GM12878 (cell line): ENCODE data around the gene ZNF80. TPM values are rescaled to one million over a fixed set of nuclear protein-coding genes. Genes with fewer than 3 reads are reported as not detected.

Experiments
- ATAC-seq: fragments of 200-7000 bp; cut with Tn5 transposase; 3 replicates; pipeline ENCODE4 v1.9.1; 2020; ENCODE audit warnings: mild to moderate bottlenecking, moderate library complexity
- BruUV-seq: library from RNA; stranded (reverse); fragments of 400-500 nt; replicated peaks from 2 replicates; lab custom pipeline; 2021; lab: Mats Ljungman, UMichigan
- CTCF ChIA-PET: fragments of 300-600 bp; sonication (Branson Sonifier 250); formaldehyde crosslinking; extraction: SDS; loops from one replicate; lab custom pipeline; 2021; ENCODE audit warnings: inconsistent platforms; lab: Yijun Ruan, JAX
- POLR2A ChIA-PET: fragments of 350-600 bp; formaldehyde crosslinking; extraction: SDS; loops from one replicate; lab custom pipeline; 2021; ENCODE audit warnings: inconsistent platforms; lab: Charles Lee
- RAD21 ChIA-PET: fragments of 300-600 bp; sonication (Branson Sonifier 250); formaldehyde crosslinking; loops from one replicate; lab custom pipeline; 2023; ENCODE audit warnings: antibody characterized with exemption; ENCODE audit not compliant: unreplicated experiment; lab: Charles Lee
- SMC1A ChIA-PET: fragments of 300-600 bp; sonication (Branson Sonifier 250); formaldehyde crosslinking; loops from one replicate; lab custom pipeline; 2023; ENCODE audit not compliant: unreplicated experiment, uncharacterized antibody; lab: Charles Lee
- DNase-seq: peaks from one replicate; pipeline ENCODE4 v3.0.0-alpha.2; 2011; ENCODE audit warnings: low read depth, low spot score
- FAIRE-seq: peaks from 3 replicates; lab custom pipeline; 2011; peaks lifted over from hg19 to GRCh38; lab: Jason Lieb, UNC
- H2AFZ ChIP-seq: 2 replicates; pipeline ENCODE4 v1.6.0; 2011; ENCODE audit warnings: low read depth, low read length, control low read depth; ENCODE audit not compliant: control insufficient read depth
- H3K27ac ChIP-seq: 2 replicates; pipeline ENCODE4 v1.5.1; 2011; ENCODE audit warnings: control low read depth; ENCODE audit not compliant: control insufficient read depth, insufficient read depth
- H3K27me3 ChIP-seq, 2 experiments: replicated peaks in 1 of 2; 2 replicates each; pipeline versions ENCODE4 v1.6.0 to v1.6.1; 2011; ENCODE audit warnings: low read length in 1 of 2; ENCODE audit not compliant: control insufficient read depth in 2 of 2, insufficient read depth in 2 of 2
- H3K36me3 ChIP-seq, 2 experiments: 2 replicates each; pipeline ENCODE4 v1.5.1; 2011; ENCODE audit warnings: low read length in 1 of 2; ENCODE audit not compliant: control insufficient read depth in 2 of 2, insufficient read depth in 2 of 2
- H3K4me1 ChIP-seq: 2 replicates; pipeline ENCODE4 v1.6.1; 2011; ENCODE audit warnings: mild to moderate bottlenecking, low read length, moderate library complexity, mixed read lengths; ENCODE audit not compliant: control insufficient read depth, insufficient read depth
- H3K4me2 ChIP-seq: 2 replicates; pipeline ENCODE4 v1.6.0; 2011; ENCODE audit warnings: control low read depth; ENCODE audit not compliant: control insufficient read depth, insufficient read depth
- H3K4me3 ChIP-seq: fragments of 200-600 bp; sonication (generic); 2 replicates; pipeline ENCODE4 v1.5.1; 2016
- H3K79me2 ChIP-seq: 2 replicates; pipeline ENCODE4 v1.6.0; 2011; ENCODE audit warnings: low read length; ENCODE audit not compliant: control insufficient read depth, insufficient read depth
- H3K9ac ChIP-seq: 2 replicates; pipeline ENCODE4 v1.8.0; 2011; ENCODE audit warnings: low read length, control low read depth, mixed read lengths; ENCODE audit not compliant: control insufficient read depth, insufficient read depth
- H3K9me3 ChIP-seq: replicated peaks from 3 replicates; pipeline ENCODE4 v1.5.1; 2011; ENCODE audit warnings: mild to moderate bottlenecking, low read length; ENCODE audit not compliant: control insufficient read depth, insufficient read depth
- H4K20me1 ChIP-seq: 2 replicates; pipeline ENCODE4 v1.6.0; 2011; ENCODE audit not compliant: control insufficient read depth, insufficient read depth
- ASH2L ChIP-seq: fragments of 300-600, 200-600 bp; sonication (generic); IDR thresholded peaks from 2 replicates; pipeline ENCODE4 v1.6.1; 2017; ENCODE audit warnings: low read depth, mild to moderate bottlenecking, borderline replicate concordance
- ATF3 ChIP-seq: IDR thresholded peaks from 2 replicates; pipeline ENCODE4 v1.6.1; 2011; ENCODE audit warnings: low read depth, mild to moderate bottlenecking, low read length, moderate library complexity, borderline replicate concordance; ENCODE audit errors: extremely low read depth
- CHD4 ChIP-seq: fragments of 200-600 bp; sonication (generic); IDR thresholded peaks from 2 replicates; pipeline ENCODE4 v1.6.1; 2016; ENCODE audit warnings: mild to moderate bottlenecking
- E2F4 ChIP-seq: IDR thresholded peaks from 2 replicates; pipeline ENCODE4 v1.6.1; 2012; ENCODE audit warnings: low read depth, low read length, improper control_type of control experiment
- E2F8 ChIP-seq: fragments of 450-650 bp; IDR thresholded peaks from 2 replicates; pipeline ENCODE4 v1.6.1; 2018; ENCODE audit warnings: mild to moderate bottlenecking, low read depth, moderate library complexity; ENCODE audit not compliant: partially characterized antibody
- EED ChIP-seq: sonication (generic); IDR thresholded peaks from 2 replicates; pipeline ENCODE4 v1.6.1; 2016; ENCODE audit warnings: antibody characterized with exemption, low read depth
- EZH2 ChIP-seq: IDR thresholded peaks from 2 replicates; pipeline ENCODE4 v1.6.1; 2012; ENCODE audit warnings: low read depth, mild to moderate bottlenecking, control low read depth, inconsistent platforms, low read length, borderline replicate concordance; ENCODE audit not compliant: control insufficient read depth
- GABPA ChIP-seq: IDR thresholded peaks from 2 replicates; pipeline ENCODE4 v1.6.1; 2014; ENCODE audit warnings: antibody characterized with exemption, low read depth, mild to moderate bottlenecking, inconsistent platforms
- HCFC1 ChIP-seq: fragments of 150-350 bp; IDR thresholded peaks from 2 replicates; pipeline ENCODE4 v1.6.1; 2014; ENCODE audit warnings: low read length
- HDAC6 ChIP-seq: fragments of 200-600 bp; sonication (generic); IDR thresholded peaks from one replicate; pipeline ENCODE4 v1.8.0; 2017; ENCODE audit warnings: antibody characterized with exemption; ENCODE audit not compliant: unreplicated experiment
- JUNB ChIP-seq: IDR thresholded peaks from 2 replicates; pipeline ENCODE4 v1.6.1; 2016; ENCODE audit warnings: antibody characterized with exemption, mild to moderate bottlenecking
- KDM1A ChIP-seq: fragments of 200-600 bp; sonication (generic); IDR thresholded peaks from 2 replicates; pipeline ENCODE4 v1.6.1; 2016; ENCODE audit warnings: borderline replicate concordance
- MTA3 ChIP-seq: IDR thresholded peaks from 2 replicates; pipeline ENCODE4 v1.6.1; 2012; ENCODE audit warnings: low read length, inconsistent platforms, borderline replicate concordance
- NFYA ChIP-seq: IDR thresholded peaks from 2 replicates; pipeline ENCODE4 v1.6.1; 2011; ENCODE audit warnings: low read depth, mild to moderate bottlenecking, low read length, improper control_type of control experiment, borderline replicate concordance
- NKRF ChIP-seq: fragments of 450-650 bp; conservative IDR thresholded peaks from 2 replicates; pipeline ENCODE4 v1.6.1; 2017; ENCODE audit warnings: mild to moderate bottlenecking, moderate library complexity
- RCOR1 ChIP-seq: conservative IDR thresholded peaks from 2 replicates; pipeline ENCODE4 v1.6.1; 2012; ENCODE audit warnings: low read depth, low read length, improper control_type of control experiment
- SREBF1 ChIP-seq: IDR thresholded peaks from 2 replicates; pipeline ENCODE4 v1.6.1; 2012; ENCODE audit warnings: mild to moderate bottlenecking, low read length
- TCF3 ChIP-seq: IDR thresholded peaks from 2 replicates; pipeline ENCODE4 v1.6.1; 2012; ENCODE audit warnings: low read depth, mild to moderate bottlenecking, low read length, borderline replicate concordance; ENCODE audit not compliant: insufficient read depth
- ZNF384 ChIP-seq: IDR thresholded peaks from 2 replicates; pipeline ENCODE4 v1.6.1; 2012; ENCODE audit warnings: low read depth, mild to moderate bottlenecking, low read length, improper control_type of control experiment, borderline replicate concordance
- WGBS: methylation state at CpG from one replicate; pipeline ENCODE4 v1.1.6; 2016; ENCODE audit warnings: low lambda C conversion rate; ENCODE audit not compliant: insufficient replicate concordance, insufficient coverage; ENCODE audit errors: missing lambda C conversion rate; 5-methylcytosine and 5-hydroxymethylcytosine counted together
- in situ Hi-C: fragments of 300-500 bp; cut with MboI; formaldehyde crosslinking; loops from 9 replicates; pipeline ENCODE4 v1.14.3; 2018; ENCODE audit warnings: mixed read lengths
- intact Hi-C: fragments of 100-400 bp; cut with micrococcal nuclease; formaldehyde crosslinking; loops from one replicate; pipeline ENCODE4 v1.14.2; 2022; ENCODE audit not compliant: unreplicated experiment
- polyA plus RNA-seq, 11 experiments: library from polyadenylated mRNA; depleted of rRNA in 4 of 11; unstranded in 6 of 11; stranded (reverse) in 5 of 11; fragments of >200 nt; fragmentation: Nextera tagmentation in 4 of 11; fragmentation: Illumina TruSeq in 1 of 11; extraction: Ambion mirVana in 4 of 11; extraction: Trizol in 1 of 11; gene quantifications; 1 replicate in 1 of 11; 2 replicates in 10 of 11; pipeline versions ENCODE4 v1.2.1 to v1.2.3, GENCODE V29; 2011 to 2016; ENCODE audit warnings: inconsistent platforms in 2 of 11, missing spikeins in 2 of 11, low read depth in 1 of 11
- total RNA-seq, 4 experiments: library from RNA; depleted of rRNA in 3 of 4; stranded (reverse); fragments of >200 nt in 3 of 4; fragmentation: Illumina TruSeq in 1 of 4; extraction: Trizol in 1 of 4; gene quantifications; 2 replicates each; pipeline versions ENCODE4 v1.2.1 to v1.2.3, GENCODE V29; 2013 to 2021

The ZNF80 gene
- total and polyA plus RNA-seq, 10 of the 15 experiments (the other 5 are each of a cell fraction or from before 2014, with no cell fraction given): not detected

DNA sequence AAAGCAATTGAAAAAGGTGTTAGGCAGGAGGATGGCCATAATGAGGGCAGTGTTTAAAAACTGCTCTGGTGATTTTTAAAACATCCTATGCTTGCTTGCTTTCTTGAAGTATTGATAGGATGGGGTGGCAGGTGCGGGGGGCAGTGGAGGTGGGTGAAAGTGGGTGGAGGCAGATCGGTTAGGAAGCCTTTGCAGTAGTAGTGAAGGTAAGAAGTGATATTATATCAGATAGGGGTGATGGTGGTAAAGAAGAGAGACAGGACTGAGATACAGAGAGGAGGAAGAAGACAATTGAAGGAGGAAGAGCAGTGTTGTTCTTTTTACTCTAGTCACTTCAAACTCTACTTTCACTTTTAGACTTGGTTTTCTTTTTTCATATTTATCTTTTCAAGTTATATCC is 11.1 kb downstream of the ZNF80 start:
- POLR2A ChIA-PET: no interaction called here
- CTCF ChIA-PET: interaction anchor here (0.6 kb wide), 1 partner anchor 465 kb away, joined by 3 read pairs; no protein-coding TSS in a partner anchor
- TF ChIP-seq HCFC1: no peak
- no peak for TF ChIP-seq MTA3
- TF ChIP-seq CHD4: no peak
- no peak for TF ChIP-seq HDAC6
- TF ChIP-seq ZNF384: no peak
- TF ChIP-seq E2F8: no peak
- TF ChIP-seq E2F4: no peak
- TF ChIP-seq SREBF1: no peak
- no peak for TF ChIP-seq NKRF
- no peak for TF ChIP-seq ATF3
- no peak for TF ChIP-seq ASH2L
- TF ChIP-seq EZH2: no peak
- no peak for TF ChIP-seq KDM1A
- TF ChIP-seq JUNB: no peak
- no peak for TF ChIP-seq RCOR1
- TF ChIP-seq EED: no peak
- no peak for TF ChIP-seq NFYA
- no peak for TF ChIP-seq TCF3
- TF ChIP-seq GABPA: no peak

More for the DNA sequence above, 11.1 kb downstream of the ZNF80 start:
- peaks cover 15% of the 10 kb centered on the region for H3K9me3 ChIP-seq
- intact Hi-C loops (no loop called here), in situ Hi-C loops (no loop called here)
- H3K4me1 ChIP-seq: peaks cover 9% of the 10 kb centered on the region; the same call in 1 of the 2 replicates
- no peak overlapping the region for H3K27ac ChIP-seq
- BruUV-seq: no TSS peak
- FAIRE-seq (no peak), ATAC-seq (no peak), DNase-seq (no peak)
- ChIA-PET SMC1A (interaction anchor here (1.2 kb wide), 1 partner anchor 11 kb away, joined by 3 read pairs; no protein-coding TSS in a partner anchor), RAD21 (no interaction called here)
- no peak overlapping the region for H3K4me2 ChIP-seq
- no peaks in the 10 kb centered on the region for H3K79me2 ChIP-seq
- H3K4me3 ChIP-seq: no peak overlapping the region
- no peaks in the 10 kb centered on the region for H3K36me3 ChIP-seq
- H4K20me1 ChIP-seq: no peaks in the 10 kb centered on the region
- WGBS: 51% methylated on average over 2 of the region's 2 CpGs
- no peak overlapping the region for H3K9ac ChIP-seq
- H3K27me3 ChIP-seq: no peaks in the 10 kb centered on the region
- H2AFZ ChIP-seq: no peak overlapping the region
